CD4-positive, alpha-beta T cell (primary cell): ENCODE results near the gene SOD3. TPM values are rescaled to one million over a fixed set of nuclear protein-coding genes. Genes with fewer than 3 reads are reported as not detected.

Experiments
- ATAC-seq: fragments of 200-7000 bp; cut with Tn5 transposase; one replicate; pipeline ENCODE4 v1.10.0; 2022; ENCODE audit warnings: mild to moderate bottlenecking; ENCODE audit not compliant: poor library complexity
- CTCF ChIA-PET: fragments of 350-600 bp; sonication (Branson Sonifier 250); formaldehyde crosslinking; loops from one replicate; lab custom pipeline; 2021; ENCODE audit warnings: antibody characterized with exemption, inconsistent platforms; lab: Charles Lee
- POLR2A ChIA-PET: fragments of 350-600 bp; sonication (Branson Sonifier 250); formaldehyde crosslinking; loops from one replicate; lab custom pipeline; 2021; ENCODE audit warnings: antibody characterized with exemption, inconsistent platforms; lab: Charles Lee
- DNase-seq, 14 experiments: peaks; one replicate each; pipeline ENCODE4 v3.0.0-alpha.2; 2013 to 2020; ENCODE audit warnings: mixed read lengths in 2 of 14
- H3K27ac ChIP-seq, 2 donors: one replicate each; pipeline versions ENCODE4 v1.5.1 to v1.7.0; 2013; ENCODE audit warnings: low read length in 2 of 2, low read depth in 1 of 2, mild to moderate bottlenecking in 1 of 2
- H3K27me3 ChIP-seq, 2 experiments: 1 replicate in 1 of 2; 2 replicates in 1 of 2; pipeline versions ENCODE4 v1.6.1 to v1.7.0; 2013; ENCODE audit warnings: low read length in 2 of 2, control low read depth in 1 of 2, mild to moderate bottlenecking in 1 of 2, moderate library complexity in 1 of 2; ENCODE audit not compliant: insufficient read depth in 2 of 2, control insufficient read depth in 1 of 2
- H3K36me3 ChIP-seq: one replicate; pipeline ENCODE4 v1.6.1; 2013; ENCODE audit warnings: low read length, control low read depth; ENCODE audit not compliant: insufficient read depth
- H3K4me1 ChIP-seq: one replicate; pipeline ENCODE4 v1.6.1; 2013; ENCODE audit warnings: low read length, control low read depth; ENCODE audit not compliant: insufficient read depth
- H3K4me3 ChIP-seq: one replicate; pipeline ENCODE4 v1.5.1; 2013; ENCODE audit warnings: mild to moderate bottlenecking, low read length, moderate library complexity
- H3K9me3 ChIP-seq, 2 experiments: 1 replicate in 1 of 2; 2 replicates in 1 of 2; pipeline versions ENCODE4 v1.6.1 to v1.7.0; 2013; ENCODE audit warnings: low read length in 2 of 2, mild to moderate bottlenecking in 2 of 2, control low read depth in 1 of 2, moderate library complexity in 1 of 2; ENCODE audit not compliant: control insufficient read depth in 1 of 2, insufficient read depth in 1 of 2
- H3K27ac Mint-ChIP-seq: one replicate; pipeline ENCODE4 v1.8.0; 2020; ENCODE audit warnings: mixed read lengths
- H3K27me3 Mint-ChIP-seq: one replicate; pipeline ENCODE4 v1.8.0; 2021; ENCODE audit warnings: mixed read lengths
- H3K36me3 Mint-ChIP-seq: one replicate; pipeline ENCODE4 v1.8.0; 2021; ENCODE audit warnings: low read depth, mixed read lengths
- H3K4me1 Mint-ChIP-seq: one replicate; pipeline ENCODE4 v1.8.0; 2021; ENCODE audit warnings: low read depth, mixed read lengths
- H3K4me3 Mint-ChIP-seq: one replicate; pipeline ENCODE4 v1.8.0; 2020; ENCODE audit warnings: mild to moderate bottlenecking, mixed read lengths
- H3K9me3 Mint-ChIP-seq: one replicate; pipeline ENCODE4 v1.8.0; 2020; ENCODE audit warnings: mixed read lengths
- intact Hi-C, 2 experiments: fragments of 100-400 bp; cut with DNase I in 1 of 2; cut with micrococcal nuclease in 1 of 2; formaldehyde crosslinking; loops; one replicate each; pipeline versions ENCODE4 v1.15.1 to v1.9.0; 2023 to 2025; cut with DNase I, micrococcal nuclease
- total RNA-seq, 174 experiments: library from RNA in 2 of 174; stranded (reverse) in 2 of 174; gene quantifications; one replicate each; pipeline ENCODE4 v1.2.3 and lab custom pipeline; 2021 to 2026
- TF ChIP-seq, protein P1 (sequence below): fragments of 200-600 bp; IDR thresholded peaks from one replicate; pipeline ENCODE4 v1.8.0; 2022; ENCODE audit warnings: antibody characterized with exemption, mild to moderate bottlenecking

Gene SOD3
- total RNA-seq, 2 experiments from 2014 or later, result not detected

DNA sequence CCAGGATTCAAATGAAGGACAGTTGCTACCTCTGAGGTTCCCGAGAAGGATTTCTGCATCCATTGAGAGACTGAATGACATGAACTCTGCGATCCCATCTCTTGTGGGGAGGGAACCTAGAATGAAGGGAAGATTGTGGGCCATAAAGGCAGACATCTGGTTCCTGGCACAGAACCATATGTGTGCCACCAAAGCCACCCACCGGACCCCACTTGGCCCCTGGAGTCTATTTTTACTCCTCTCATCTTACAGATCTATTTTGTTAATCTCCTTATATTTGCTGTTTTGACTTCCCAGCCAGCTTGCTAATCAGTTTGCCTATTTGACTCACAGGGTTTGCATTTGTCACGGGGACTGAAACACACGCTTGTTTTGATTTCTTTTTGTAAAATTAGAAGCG lies 7.3 kb downstream of the SOD3 start:
- CTCF ChIA-PET, result interaction anchor here (0.6 kb wide), 1 partner anchor 64 kb away, joined by 3 read pairs; no protein-coding TSS in a partner anchor
- Mint-ChIP-seq H3K4me3 (no peak overlapping the region), H3K4me1 (no peaks in the 10 kb centered on the region), H3K27ac (no peak overlapping the region), H3K9me3 (no peaks in the 10 kb centered on the region), H3K36me3 (no peaks in the 10 kb centered on the region), H3K27me3 (peaks cover 49% of the 10 kb centered on the region)
- intact Hi-C loops, result no loop called here
- Histone ChIP-seq H3K9me3 (peaks cover 0 to 7% of the 10 kb centered on the region in 2 experiments), H3K4me1 (no peaks in the 10 kb centered on the region), H3K27ac (no peak overlapping the region), H3K4me3 (no peak overlapping the region), H3K27me3 (peaks cover 19 to 38% of the 10 kb centered on the region in 2 experiments), H3K36me3 (no peaks in the 10 kb centered on the region)
- no peak for ATAC-seq
- TF ChIP-seq, protein P1, sequence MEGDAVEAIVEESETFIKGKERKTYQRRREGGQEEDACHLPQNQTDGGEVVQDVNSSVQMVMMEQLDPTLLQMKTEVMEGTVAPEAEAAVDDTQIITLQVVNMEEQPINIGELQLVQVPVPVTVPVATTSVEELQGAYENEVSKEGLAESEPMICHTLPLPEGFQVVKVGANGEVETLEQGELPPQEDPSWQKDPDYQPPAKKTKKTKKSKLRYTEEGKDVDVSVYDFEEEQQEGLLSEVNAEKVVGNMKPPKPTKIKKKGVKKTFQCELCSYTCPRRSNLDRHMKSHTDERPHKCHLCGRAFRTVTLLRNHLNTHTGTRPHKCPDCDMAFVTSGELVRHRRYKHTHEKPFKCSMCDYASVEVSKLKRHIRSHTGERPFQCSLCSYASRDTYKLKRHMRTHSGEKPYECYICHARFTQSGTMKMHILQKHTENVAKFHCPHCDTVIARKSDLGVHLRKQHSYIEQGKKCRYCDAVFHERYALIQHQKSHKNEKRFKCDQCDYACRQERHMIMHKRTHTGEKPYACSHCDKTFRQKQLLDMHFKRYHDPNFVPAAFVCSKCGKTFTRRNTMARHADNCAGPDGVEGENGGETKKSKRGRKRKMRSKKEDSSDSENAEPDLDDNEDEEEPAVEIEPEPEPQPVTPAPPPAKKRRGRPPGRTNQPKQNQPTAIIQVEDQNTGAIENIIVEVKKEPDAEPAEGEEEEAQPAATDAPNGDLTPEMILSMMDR, result no peak
- no peak for DNase-seq
- POLR2A ChIA-PET, result no interaction called here

- DNase-seq (no peak), ATAC-seq (no peak)
- POLR2A ChIA-PET, result no interaction called here
- no peaks in the 10 kb centered on the region for H3K9me3 ChIP-seq
- H3K27ac Mint-ChIP-seq, result no peak overlapping the region
- no peak overlapping the region for H3K27ac ChIP-seq
- peaks cover 9 to 20% of the 10 kb centered on the region in 2 experiments for H3K27me3 ChIP-seq
- H3K27me3 Mint-ChIP-seq, result peaks cover 31% of the 10 kb centered on the region
- H3K36me3 Mint-ChIP-seq, result no peaks in the 10 kb centered on the region
- no peaks in the 10 kb centered on the region for H3K36me3 ChIP-seq
- no peaks in the 10 kb centered on the region for H3K4me1 Mint-ChIP-seq
- intact Hi-C loops, result no loop called here
- H3K9me3 Mint-ChIP-seq, result no peaks in the 10 kb centered on the region
- H3K4me1 ChIP-seq, result no peaks in the 10 kb centered on the region
- TF ChIP-seq, protein P1, result no peak
- CTCF ChIA-PET, result no interaction called here
- H3K4me3 Mint-ChIP-seq, result no peak overlapping the region
- H3K4me3 ChIP-seq, result no peak overlapping the region
These were observed 9.7 kb downstream of the SOD3 start for GRCh38 chr4:24805067-24805466.

- Mint-ChIP-seq H3K27me3 (peaks cover 26% of the 10 kb centered on the region), H3K9me3 (no peaks in the 10 kb centered on the region), H3K36me3 (no peaks in the 10 kb centered on the region), H3K4me1 (no peaks in the 10 kb centered on the region), H3K4me3 (no peak overlapping the region), H3K27ac (no peak overlapping the region)
- H3K4me1 ChIP-seq, result no peaks in the 10 kb centered on the region
- CTCF ChIA-PET, result no interaction called here
- TF ChIP-seq, protein P1, result no peak
- intact Hi-C loops, result no loop called here
- H3K27ac ChIP-seq, result no peak overlapping the region
- no peak overlapping the region for H3K4me3 ChIP-seq
- no peak for ATAC-seq
- H3K36me3 ChIP-seq, result no peaks in the 10 kb centered on the region
- H3K9me3 ChIP-seq, result no peaks in the 10 kb centered on the region
- DNase-seq, result no peak
- peaks cover 9 to 15% of the 10 kb centered on the region in 2 experiments for H3K27me3 ChIP-seq
- POLR2A ChIA-PET, result no interaction called here
These were observed 10.2 kb downstream of the SOD3 start for GRCh38 chr4:24805566-24805965.
